ENCODE data around the gene TSR2. TPM values are rescaled to one million over a fixed set of nuclear protein-coding genes. Genes with fewer than 3 reads are reported as not detected.

TSR2 gene
- total RNA-seq, 2 donors from 2014 or later = 24.8 to 30.1 TPM

- ATAC-seq (ENCODE audit: insufficient number of reproducible peaks, low FRiP score, low read depth) = no peak
- Histone ChIP-seq H3K4me3 (no peak overlapping the region), H3K27ac (no peak overlapping the region), H3K9me3 (no peaks in the 10 kb centered on the region), H3K27me3 (replicated peaks; ENCODE audit: insufficient read depth) (no peaks in the 10 kb centered on the region), H3K36me3 (peaks cover 3% of the 10 kb centered on the region), H3K4me1 (ENCODE audit: control insufficient read depth in 1 of 2, low read depth in 2 of 2) (peaks cover 0 to 1% of the 10 kb centered on the region in 2 donors)
- DNase-seq (ENCODE audit: low spot score) = no peak
- TF ChIP-seq CTCF (IDR thresholded peaks at IDR 0.05) = no peak
Observed at GRCh38 chrX:54473993-54474859, 34.0 kb downstream of the TSR2 start.

GRCh38 chrX:54479136-54480111 lies 39.2 kb downstream of the TSR2 start:
- Histone ChIP-seq H3K4me3 (no peak overlapping the region), H3K36me3 (no peaks in the 10 kb centered on the region), H3K4me1 (ENCODE audit: control insufficient read depth in 1 of 2, low read depth in 2 of 2) (peaks cover 6 to 10% of the 10 kb centered on the region in 2 donors), H3K27ac (peak overlapping the region in 1 of 2 donors; percentile 52), H3K9me3 (no peaks in the 10 kb centered on the region), H3K27me3 (replicated peaks; ENCODE audit: insufficient read depth) (no peaks in the 10 kb centered on the region)
- ATAC-seq (ENCODE audit: insufficient number of reproducible peaks, low FRiP score, low read depth) (no peak), DNase-seq (ENCODE audit: low spot score) (no peak)
- no peak for TF ChIP-seq CTCF (IDR thresholded peaks at IDR 0.05)

- no peak for TF ChIP-seq CTCF (IDR thresholded peaks at IDR 0.05)
- Histone ChIP-seq H3K4me3 (peak overlapping the region; percentile 62), H3K27ac (peak overlapping the region; percentile 73 to 83), H3K4me1 (ENCODE audit: control insufficient read depth in 1 of 2, low read depth in 2 of 2) (peaks cover 6 to 15% of the 10 kb centered on the region in 2 donors), H3K36me3 (no peaks in the 10 kb centered on the region), H3K9me3 (no peaks in the 10 kb centered on the region), H3K27me3 (replicated peaks; ENCODE audit: insufficient read depth) (no peaks in the 10 kb centered on the region)
- ATAC-seq (ENCODE audit: insufficient number of reproducible peaks, low FRiP score, low read depth) (no peak), DNase-seq (ENCODE audit: low spot score) (no peak)
Observed at GRCh38 chrX:54482839-54483593, 42.8 kb downstream of the TSR2 start.

- peak overlapping the region; percentile 62 for H3K4me3 ChIP-seq
- peaks cover 6 to 15% of the 10 kb centered on the region in 2 donors for H3K4me1 ChIP-seq (ENCODE audit: control insufficient read depth in 1 of 2, low read depth in 2 of 2)
- H3K9me3 ChIP-seq = no peaks in the 10 kb centered on the region
- peak overlapping the region in 1 of 2 donors; percentile 83 for H3K27ac ChIP-seq
- TF ChIP-seq CTCF (IDR thresholded peaks at IDR 0.05) = no peak
- no peaks in the 10 kb centered on the region for H3K36me3 ChIP-seq
- DNase-seq (ENCODE audit: low spot score) (no peak), ATAC-seq (ENCODE audit: insufficient number of reproducible peaks, low FRiP score, low read depth) (no peak)
- H3K27me3 ChIP-seq (replicated peaks; ENCODE audit: insufficient read depth) = no peaks in the 10 kb centered on the region
Observed at GRCh38 chrX:54483946-54484345, 43.7 kb downstream of the TSR2 start.

Measured in thoracic aorta (tissue), 2 donors.